GM12873 (cell line): ENCODE data around the gene RAB1A.

Experiments
- CTCF ChIP-seq: IDR thresholded peaks from 2 replicates; pipeline ENCODE4 v1.5.1; 2012; ENCODE audit warnings: low read depth, mild to moderate bottlenecking, moderate library complexity, low read length, control low read depth; ENCODE audit not compliant: insufficient read depth; ENCODE audit errors: missing control alignments

The RAB1A gene

GRCh38 chr2:65097844-65098243 lies 32.1 kb downstream of the RAB1A start:
- TF ChIP-seq CTCF = no peak

GRCh38 chr2:65096948-65097347 lies 33.0 kb downstream of the RAB1A start:
- TF ChIP-seq CTCF = no peak

DNA sequence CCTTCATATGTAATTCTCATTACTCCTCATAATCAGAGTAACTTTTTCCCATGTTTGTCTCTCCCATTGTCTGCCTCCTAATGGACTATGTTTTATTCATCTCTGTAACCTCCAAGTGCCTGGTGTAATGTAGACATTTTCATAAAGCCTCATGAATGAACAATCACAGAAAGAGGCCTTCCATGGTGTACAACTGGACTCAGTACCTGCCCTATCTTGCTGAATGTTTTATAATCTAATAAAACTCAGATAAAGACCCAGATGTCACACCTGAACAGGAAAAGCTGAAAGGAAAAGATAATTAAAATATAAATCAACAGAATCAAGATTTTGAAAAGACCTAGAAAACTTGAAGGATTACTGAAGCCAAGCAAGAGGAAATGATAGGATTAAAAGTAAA lies 36.7 kb downstream of the RAB1A start:
- TF ChIP-seq CTCF = no peak

- TF ChIP-seq CTCF = no peak
These were observed 37.1 kb downstream of the RAB1A start for GRCh38 chr2:65092791-65093190.

GRCh38 chr2:65085148-65085547 lies 44.8 kb downstream of the RAB1A start:
- TF ChIP-seq CTCF = no peak

- TF ChIP-seq CTCF = no peak
These were observed 48.6 kb downstream of the RAB1A start for GRCh38 chr2:65081232-65081685.

- no peak for TF ChIP-seq CTCF
These were observed 50.9 kb downstream of the RAB1A start for GRCh38 chr2:65079017-65079416.
